NK-92 treated with Interleukin-12 subunit alpha and Interleukin-12 subunit beta, amount 100 ng/mL, for 24 hours (cell line): ENCODE measurements around the gene GNG12.

Experiments used
- DNase-seq: peaks from one replicate; lab custom pipeline; 2025; lab: John Stamatoyannopoulos, UW

Gene GNG12

GRCh38 chr1:67832737-67833601, at the start of gene GNG12:
TSS of gene GNG12 (minus strand) at chr1:67833467. CDS start at chr1:67707686, 125,781 bp downstream.
- DNase-seq: no peak

DNA sequence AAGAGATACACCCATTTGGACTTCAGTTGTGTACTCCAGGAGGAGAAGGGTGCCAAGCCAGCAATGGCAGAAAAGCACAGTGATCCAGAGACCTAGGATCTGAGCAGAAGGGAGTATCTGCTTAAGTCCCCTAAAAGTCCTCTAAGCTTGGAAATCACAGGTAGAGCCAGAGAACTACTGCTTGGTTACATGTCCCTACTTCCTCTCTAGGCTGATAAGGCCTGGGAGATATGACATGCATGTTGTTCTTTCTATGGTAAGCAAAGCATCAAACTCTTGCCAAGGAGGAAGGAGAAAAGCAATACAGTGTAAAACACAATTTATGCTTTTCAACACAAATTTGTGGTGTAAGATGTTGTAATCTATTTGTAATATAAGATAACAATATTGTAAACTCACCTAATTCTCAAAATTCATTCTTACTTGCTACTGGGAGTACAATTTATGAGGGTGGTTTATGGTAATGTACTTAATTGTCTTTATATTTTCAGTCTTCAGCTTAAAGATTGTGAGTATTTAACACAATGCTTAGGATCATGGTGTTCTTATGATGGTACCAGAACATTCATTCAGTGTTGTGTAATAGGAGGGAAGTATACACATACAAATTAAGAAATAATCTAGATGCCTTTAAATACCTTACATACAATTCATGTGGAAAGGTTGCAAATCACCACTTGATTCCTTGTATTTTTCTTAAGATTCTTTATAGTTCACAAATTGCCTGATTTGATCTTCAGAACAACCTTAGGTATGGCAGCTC, 49.1 kb upstream of the GNG12 start:
- no peak for DNase-seq

DNA sequence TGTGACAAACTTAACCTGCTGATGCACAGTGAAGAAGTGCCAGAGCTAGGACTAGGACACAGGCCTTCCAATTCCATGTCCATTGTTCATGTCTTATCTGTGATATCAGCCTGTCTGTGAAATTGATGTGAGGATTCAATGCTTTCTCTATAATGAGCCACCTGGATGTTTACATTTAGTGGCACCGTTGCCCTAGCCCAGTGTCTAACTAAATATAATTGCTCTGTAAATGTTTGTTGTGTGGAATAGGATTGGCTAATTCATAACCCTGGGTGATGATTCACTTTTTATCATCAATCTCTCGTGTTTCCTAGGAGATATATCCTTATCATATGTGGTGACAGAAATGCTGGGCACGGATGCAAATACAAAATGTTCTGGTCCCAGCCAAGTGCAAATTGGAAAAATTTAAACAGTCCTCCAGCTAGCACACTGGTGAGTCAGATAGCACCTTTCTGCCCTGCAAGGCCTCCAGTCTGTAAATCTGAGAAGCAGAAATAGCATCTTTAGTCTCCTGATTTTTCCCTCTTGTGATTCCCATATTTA, 46.9 kb upstream of the GNG12 start:
- DNase-seq: no peak

- no peak for DNase-seq
Observed at GRCh38 chr1:67879485-67879884, 46.2 kb upstream of the GNG12 start.

- DNase-seq: no peak
Observed at GRCh38 chr1:67874501-67875111, 41.3 kb upstream of the GNG12 start.

DNA sequence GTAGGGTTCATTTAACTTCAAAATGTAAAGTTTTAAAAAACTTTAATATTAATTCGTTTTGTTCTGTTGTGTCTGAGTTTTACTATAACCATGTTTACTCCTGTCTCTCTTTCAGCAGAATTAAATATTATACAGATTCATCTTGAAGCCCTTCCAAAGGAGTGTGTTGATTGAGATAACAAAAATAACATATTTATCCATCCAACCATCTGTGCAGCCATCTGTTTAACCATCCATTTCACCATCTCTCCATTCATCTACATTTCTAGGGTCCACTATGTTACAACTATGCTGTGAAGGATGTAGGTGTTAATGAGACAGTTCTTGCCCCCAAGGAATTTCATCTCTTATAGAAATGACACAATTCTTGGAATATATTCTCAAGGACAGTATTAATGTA, 36.0 kb upstream of the GNG12 start:
- no peak for DNase-seq

GRCh38 chr1:67863637-67864036, 30.4 kb upstream of the GNG12 start:
- no peak for DNase-seq

DNA sequence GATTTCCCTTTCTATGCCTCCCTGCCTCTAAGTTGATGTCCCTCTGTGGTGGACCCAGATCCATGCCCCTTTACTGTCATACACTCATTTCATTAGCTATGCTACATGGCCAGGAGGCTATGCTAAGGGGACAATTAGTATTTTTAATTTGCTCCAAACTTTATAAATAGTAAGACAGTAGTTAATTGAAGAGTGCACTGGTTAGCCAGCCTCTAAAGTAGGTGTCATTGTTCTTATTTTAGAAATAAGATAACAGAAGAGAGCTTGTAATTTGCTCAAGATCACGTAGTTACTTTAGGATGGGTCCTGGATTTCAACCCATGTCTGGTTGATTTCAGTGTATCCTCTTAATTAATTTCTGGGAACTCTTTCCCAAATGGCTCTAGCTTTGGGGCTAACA, 29.4 kb upstream of the GNG12 start:
- DNase-seq: no peak

DNA sequence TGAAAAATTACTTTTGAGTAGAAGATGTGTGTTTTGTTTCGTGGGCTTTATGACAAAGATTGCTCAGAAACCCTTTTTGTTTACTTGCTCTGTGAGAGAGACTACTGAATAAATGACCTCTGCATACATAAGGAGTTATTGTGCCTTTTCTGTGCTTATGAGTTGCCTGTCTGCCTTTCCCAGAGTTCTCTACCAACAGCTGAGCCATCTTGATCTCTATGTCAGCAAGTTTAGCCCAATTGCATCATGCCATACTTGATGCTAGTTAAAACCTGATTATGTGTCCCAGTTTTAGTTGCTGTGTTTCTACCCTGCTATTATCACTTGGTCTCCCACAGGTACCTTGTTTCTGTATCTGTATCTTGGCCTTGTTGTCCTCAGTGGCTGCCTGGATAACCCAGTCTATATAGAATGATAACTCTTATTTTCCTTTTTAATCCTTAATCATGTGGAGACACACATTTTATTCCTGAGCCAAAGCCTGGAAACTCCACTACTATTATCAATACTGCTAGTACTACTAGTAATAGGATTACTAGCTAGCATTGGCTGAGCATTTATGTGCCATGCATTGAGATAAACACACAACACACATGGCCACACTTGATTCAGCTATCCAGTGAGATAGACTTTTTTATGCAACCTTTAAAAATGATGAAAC, 28.7 kb upstream of the GNG12 start:
- no peak for DNase-seq

- no peak for DNase-seq
Observed at GRCh38 chr1:67860776-67861175, 27.5 kb upstream of the GNG12 start.

- no peak for DNase-seq
Observed at GRCh38 chr1:67856921-67857320, 23.7 kb upstream of the GNG12 start.

DNA sequence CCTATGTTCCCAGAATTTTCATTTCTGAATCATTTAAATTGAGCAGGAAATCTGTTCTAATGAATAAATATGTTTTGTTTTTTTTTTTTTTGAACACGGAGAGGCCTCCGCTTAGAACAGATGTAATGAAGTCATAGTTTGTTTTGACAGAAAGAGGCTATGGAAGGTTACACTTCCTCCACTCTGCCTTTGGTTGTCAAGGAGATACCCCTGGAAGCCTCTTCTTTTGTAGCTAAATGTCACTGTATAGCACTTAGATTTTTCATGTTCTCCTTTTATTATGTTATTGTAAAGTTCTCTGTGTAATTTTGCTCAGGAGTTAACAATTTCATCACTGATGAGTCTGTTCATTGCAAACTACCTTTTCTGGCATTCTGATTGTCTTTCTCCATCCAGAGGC, 22.7 kb upstream of the GNG12 start:
- DNase-seq: no peak

DNA sequence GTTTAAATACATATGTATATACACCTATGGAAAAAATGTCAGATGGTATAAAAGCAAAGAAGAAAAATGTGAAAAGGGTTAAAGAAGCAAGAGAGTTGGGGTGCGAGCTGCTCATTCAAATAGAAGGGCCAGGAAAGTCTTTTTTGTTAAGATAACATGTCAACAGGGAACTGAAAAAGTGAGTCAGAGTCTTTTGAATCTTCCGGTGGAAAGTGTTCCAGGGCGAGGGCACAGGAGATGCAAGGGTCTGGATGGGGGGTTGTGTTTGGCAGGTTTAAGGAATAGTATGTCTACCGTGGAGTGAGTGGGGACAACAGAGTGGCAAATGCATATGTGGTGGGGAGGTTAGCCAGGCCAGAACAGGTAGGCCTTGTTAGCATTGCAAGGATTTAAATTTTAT, 22.2 kb upstream of the GNG12 start:
- no peak for DNase-seq

- peak; percentile 9 for DNase-seq
Observed at GRCh38 chr1:67853704-67854103, 20.4 kb upstream of the GNG12 start.

DNA sequence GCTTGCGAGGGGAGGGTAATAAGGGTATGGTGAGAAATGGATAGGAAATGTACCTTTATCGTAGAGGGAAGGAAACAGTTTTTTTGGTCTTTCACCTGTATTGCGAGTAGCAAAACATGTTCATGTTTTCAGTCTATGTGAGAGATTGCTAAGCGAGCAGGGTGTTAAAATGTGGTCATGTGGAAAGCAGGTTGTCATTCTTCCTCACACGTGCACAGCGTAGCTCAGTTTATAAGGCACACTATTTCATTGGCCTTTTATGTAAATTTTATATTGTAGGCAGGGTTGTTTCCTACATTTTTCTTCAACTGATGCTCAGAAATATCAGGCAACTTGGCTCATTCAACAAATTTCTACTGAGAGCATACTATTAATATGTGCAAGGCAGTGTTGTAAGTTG, 18.5 kb upstream of the GNG12 start:
- DNase-seq: no peak

- no peak for DNase-seq
Observed at GRCh38 chr1:67850611-67851075, 17.4 kb upstream of the GNG12 start.

GRCh38 chr1:67850151-67850551, 16.9 kb upstream of the GNG12 start:
- DNase-seq: no peak

DNA sequence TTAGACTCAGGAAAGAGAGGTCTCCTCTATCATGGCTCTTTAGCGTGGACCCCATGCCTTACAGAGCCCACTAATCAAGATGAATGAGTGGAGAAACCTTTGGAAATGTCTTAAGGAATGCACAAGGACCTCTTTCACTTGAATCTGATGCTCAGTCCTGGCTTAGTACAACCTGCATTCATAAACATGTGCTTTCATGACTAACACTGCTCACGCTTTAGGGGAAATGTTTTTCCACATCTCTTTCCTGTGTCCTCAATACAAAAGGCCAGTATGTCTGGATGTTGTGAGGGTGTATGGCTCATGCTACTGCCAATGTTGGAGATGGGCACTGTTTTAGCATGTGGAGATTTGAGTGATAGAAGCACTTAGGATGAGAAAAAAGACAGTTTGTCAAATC, 14.2 kb upstream of the GNG12 start:
- DNase-seq: no peak

DNA sequence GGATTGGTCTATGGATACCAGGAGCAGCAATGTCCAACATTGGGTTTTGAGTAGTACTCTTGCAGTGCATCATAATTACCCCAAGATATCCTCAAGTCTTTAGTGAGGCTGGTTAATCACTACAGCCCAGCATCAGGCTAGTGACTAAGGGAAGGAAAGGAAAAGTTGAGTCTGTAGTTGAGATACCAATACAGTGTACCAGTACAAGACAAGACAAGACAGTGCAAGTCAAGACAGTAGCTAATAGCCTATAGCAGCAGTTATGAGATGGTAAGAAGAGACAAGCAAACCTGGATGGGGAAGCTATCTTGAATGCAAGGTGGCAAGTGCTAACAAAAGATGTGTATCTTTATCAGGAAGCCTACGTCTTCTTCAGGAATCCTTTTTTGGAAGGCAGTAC, 13.3 kb upstream of the GNG12 start:
- no peak for DNase-seq

DNA sequence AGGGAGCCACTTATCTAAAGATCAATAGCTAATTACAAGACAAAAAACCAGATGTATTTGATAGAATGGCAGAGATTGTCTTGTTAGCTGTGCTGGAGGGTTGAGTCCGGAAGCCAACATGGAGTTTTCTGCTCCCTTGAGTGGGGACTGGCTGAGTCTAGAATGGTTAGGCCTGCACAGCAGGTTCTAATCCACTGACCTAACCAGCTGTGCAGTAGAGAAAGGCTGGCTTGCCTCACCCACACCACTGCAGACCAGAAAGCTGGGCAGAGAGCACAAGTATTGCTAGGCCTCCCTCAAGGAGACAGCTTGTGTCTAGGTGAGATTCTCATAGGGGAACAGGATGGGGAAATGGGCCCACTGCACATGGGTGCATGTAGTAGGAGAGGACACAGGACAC, 11.7 kb upstream of the GNG12 start:
- no peak for DNase-seq

DNA sequence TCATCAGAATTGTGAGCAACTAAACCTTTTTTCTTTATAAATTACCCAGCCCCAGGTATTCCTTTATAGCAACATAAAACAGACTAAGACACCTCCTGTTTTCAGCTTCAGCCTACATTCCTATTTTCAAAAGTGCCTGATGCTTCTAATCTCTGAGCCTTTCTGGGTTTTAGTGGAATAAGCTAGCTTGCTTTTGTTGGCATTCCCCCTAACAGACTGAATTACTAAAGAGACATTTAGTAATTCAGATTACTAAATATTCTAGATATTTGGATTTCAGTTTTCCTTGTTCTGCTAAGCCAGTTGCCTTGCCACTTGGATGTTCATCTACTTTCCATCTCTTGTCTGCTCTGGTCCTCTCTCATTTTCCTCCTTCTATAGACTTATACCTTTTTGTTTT, 10.5 kb upstream of the GNG12 start:
- no peak for DNase-seq

- DNase-seq: no peak
Observed at GRCh38 chr1:67843331-67843730, 10.1 kb upstream of the GNG12 start.
